NCI-H1436 (cell line): Measurements from ENCODE around the gene CRTC3.
"Not testable (repeated sequence)": the region's sequence is repeated elsewhere in the genome, so short reads cannot be mapped to it uniquely, and the experiment has no call there.

Source experiments
- DNase-seq: peaks from one replicate; lab custom pipeline; 2025; lab: John Stamatoyannopoulos, UW

CRTC3 gene

DNA sequence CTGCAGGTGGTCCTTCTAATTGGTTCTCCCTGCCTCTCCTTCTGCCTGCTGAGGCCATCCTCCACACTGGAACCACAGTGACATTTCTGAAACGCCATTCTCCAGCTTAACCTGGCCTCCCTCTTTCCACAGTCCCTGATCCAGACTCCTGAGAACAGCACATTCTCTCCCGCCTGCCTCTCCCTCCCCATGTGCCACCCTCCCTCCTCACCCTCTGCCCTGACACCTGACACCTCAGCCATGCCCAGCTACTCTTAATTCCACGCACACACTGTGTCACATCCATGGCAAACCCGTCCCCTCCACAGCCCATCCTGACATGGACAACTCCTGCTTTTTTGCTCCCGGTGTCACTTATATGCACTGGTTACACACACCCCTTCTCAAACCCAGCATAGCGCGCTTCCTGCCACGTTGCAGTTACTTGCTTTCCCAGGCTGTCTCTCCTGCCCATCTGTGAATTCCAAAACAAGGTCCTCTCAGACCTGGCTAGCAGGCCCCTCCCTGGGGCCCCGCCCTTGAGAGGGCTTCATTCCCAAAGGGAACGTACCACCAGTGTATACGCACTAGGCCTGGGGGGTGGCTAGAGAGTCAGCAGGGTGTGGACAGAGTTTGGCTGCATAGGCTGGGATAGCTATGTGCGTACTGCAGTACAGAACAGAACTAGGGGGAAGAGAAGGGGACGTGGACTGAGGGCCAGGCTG is 94.7 kb downstream of the CRTC3 start:
- DNase-seq: no peak

GRCh38 chr15:90625037-90625436 is 95.3 kb downstream of the CRTC3 start:
- no peak for DNase-seq

DNA sequence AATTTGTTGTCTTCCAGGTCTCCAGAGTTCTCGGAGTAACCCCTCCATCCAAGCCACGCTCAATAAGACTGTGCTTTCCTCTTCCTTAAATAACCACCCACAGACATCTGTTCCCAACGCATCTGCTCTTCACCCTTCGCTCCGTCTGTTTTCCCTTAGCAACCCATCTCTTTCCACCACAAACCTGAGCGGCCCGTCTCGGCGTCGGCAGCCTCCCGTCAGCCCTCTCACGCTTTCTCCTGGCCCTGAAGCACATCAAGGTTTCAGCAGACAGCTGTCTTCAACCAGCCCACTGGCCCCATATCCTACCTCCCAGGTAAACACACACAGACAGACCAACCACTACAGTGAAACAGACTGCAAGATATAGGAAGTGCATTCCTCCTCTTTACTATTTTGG is 99.5 kb downstream of the CRTC3 start:
- no peak for DNase-seq

DNA sequence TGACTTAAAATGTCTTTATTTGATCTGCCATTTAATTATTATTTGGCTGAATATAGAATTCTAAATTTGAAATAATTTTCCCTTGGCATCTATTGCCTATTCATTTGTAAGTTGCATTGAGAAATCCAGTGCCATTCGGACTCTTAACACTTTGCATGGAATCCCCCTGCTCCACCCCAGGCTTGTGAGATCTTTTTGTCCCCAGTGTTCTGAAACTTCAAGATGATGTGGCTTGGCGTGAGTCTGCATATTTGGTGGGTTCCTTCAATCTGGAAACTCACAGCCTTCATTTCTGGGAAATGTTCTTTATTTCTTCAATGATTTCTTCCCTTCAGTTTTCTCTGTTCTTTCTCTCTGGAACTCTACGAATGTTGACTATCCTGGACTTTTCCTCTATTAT is 103.6 kb downstream of the CRTC3 start:
- DNase-seq: no peak

- DNase-seq: not testable (repeated sequence)
Measured at GRCh38 chr15:90636993-90637392, 107.3 kb downstream of the CRTC3 start.

DNA sequence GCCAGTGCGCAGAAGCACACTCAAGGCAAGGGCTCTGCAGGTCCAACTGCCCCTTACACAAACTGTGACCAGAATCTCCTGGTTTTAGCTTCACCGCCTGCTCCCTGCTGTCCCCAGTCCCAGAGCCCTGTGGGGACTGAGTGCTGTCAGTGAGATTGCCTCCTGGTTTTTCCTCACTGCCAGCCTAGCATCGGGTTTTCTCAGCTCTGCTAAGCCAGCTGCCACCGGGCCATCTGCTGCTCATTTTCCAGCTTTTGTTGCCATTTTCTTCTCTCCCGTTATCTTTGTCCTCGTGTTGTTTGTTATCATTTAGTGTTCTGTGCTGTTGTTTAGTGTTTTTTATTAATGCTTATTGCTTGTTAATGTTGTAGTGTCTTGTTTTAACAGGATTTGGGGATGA is 108.0 kb downstream of the CRTC3 start:
- DNase-seq: no peak

DNA sequence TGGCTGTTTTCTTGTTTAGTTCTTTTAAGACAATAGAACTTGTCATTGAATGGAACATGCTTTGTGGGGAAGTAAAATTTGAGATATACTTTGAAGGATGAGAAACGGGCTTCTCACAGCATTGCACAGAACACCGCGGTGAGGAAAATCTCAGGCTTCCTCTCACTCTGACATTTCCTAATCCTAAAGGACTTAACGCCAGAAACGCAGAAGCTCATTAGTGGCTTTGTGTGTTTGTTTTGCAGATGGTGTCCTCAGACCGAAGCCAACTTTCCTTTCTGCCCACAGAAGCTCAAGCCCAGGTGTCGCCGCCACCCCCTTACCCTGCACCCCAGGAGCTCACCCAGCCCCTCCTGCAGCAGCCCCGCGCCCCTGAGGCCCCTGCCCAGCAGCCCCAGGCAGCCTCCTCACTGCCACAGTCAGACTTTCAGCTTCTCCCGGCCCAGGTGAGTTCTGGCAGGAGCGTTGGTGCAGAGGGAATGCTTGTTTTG is 108.5 kb downstream of the CRTC3 start:
- DNase-seq: no peak

- no peak for DNase-seq
Measured at GRCh38 chr15:90638963-90639362, 109.2 kb downstream of the CRTC3 start.

DNA sequence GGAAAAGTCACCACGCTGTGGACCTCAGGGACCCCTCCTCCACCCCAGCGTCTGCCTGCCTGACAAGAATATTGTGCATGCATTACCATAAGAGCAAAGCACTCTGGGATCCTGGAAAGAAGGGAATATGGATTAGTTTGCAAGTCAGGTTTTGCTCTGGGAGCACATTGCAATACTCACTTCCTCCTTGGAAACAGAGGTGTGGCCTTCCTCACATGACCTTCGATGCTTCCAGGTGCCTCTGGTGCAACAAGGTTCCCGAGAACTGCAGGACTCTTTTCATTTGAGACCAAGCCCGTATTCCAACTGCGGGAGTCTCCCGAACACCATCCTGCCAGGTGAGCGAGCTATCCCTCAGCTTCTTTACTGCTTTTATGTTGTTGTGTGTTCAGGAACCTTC is 111.1 kb downstream of the CRTC3 start:
- DNase-seq: no peak

GRCh38 chr15:90641581-90642463 is 112.1 kb downstream of the CRTC3 start:
- DNase-seq: no peak

DNA sequence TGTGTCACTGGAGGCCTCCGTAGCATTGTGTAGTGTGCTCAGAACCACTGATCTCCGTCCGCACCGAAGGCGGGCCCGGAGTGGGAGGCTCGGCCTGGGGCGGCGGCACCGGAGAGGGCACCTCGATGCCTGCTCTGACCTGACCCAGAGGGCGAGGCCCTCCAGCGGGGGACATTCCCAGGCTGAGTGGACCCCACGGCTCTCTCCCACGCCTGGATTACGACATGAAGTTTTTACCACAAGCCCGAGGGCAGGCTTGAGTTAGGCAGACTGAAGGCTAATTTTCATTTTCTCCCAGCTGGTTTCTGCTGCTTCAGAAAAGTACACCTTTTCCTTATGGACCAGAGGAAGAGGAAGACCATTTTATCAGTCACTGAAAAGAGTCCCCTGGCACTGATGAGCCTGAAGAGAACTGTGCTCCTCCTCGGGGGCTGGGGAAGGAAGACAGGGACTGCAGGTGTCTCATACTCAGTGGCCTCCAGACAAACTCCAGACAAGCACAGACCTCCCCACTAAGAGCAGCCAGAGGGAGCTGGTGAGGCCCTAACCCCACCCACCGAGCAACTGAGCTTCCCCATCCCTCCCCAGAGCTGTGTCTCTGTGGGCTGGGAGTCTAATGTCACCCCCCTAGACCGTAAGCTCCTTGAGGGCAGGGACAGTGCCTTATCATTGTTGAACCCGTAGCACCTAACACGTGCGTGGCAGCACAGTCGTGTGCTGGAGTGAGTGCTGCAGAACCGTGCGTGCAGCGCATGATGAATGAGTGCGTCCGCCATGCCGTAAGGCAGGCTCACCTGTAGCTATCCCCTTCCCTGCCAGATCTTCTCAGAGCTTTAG is 113.0 kb downstream of the CRTC3 start:
- DNase-seq: no peak

DNA sequence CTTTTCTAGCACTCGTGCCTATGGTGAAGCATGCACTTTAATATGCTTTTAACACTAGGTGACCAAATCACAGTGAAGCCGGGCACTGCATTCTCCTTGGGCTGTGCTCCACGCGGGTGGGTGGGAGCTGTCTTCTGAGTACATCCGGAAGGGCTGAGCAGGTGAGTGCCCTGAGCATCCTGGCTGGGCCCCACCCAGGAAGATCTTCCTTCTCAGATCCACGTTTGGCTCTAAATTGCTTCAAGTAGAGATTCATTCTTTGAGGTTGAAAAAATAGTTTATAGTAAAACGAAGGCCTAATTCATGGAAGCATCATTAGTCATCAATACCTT is 113.5 kb downstream of the CRTC3 start:
- no peak for DNase-seq

DNA sequence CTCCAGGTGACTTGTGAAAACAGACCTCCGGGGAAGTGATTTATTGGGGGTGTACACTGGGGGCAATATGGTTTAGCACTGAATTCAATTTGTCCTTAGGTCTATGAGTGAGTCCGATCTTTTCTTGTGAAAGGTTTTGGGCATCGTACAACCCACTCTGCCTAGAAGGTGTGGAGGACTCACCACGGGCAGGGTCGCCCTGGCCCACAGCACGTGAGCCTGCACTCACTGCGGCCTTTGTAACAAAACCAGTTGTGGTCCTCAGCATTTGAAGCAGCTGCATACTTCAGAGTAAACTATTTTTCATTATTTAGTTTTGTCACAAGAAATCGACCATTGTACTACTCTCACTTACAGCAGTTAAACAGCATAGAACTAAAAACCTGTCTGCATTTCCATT is 114.8 kb downstream of the CRTC3 start:
- no peak for DNase-seq

DNA sequence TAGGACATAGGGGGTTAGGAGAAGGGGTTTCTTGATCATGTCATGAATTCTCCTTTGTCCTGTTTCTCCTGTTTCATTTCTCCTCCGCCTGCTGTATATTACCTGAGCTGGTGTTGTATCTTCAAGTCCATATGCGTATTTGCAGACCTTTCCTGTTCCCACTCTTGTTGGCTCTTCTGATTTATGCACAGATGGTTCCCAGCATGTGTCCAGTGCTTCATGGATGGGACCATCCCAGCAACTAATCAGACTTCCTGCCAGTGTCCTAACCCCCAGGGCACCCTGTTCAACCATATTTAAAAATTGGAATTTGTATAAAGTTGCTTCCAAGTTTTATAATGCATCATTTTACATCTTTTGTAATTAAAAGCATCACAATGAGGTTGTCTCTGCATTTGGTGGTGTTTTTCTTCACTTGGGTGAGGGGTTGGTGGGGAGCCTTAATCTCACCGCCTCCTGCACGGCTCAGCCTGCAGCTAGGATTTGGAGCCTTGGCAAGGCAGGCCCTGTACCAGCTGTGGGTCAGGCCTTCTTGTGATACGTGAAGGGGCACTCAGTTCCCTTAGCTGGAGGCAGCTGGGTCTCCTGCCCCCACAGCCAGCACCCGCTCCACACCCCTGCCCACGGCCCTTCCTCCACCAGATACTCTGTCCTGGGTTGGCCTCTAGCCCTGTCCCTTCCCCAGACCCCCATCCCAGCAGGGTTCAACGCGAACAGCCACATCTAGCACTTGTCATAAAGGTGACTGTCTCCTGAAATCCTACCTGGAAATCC is 115.4 kb downstream of the CRTC3 start:
- no peak for DNase-seq

GRCh38 chr15:90645873-90646575 is 116.3 kb downstream of the CRTC3 start:
- DNase-seq: no peak

- no peak for DNase-seq
Measured at GRCh38 chr15:90646662-90647305, 117.1 kb downstream of the CRTC3 start.

DNA sequence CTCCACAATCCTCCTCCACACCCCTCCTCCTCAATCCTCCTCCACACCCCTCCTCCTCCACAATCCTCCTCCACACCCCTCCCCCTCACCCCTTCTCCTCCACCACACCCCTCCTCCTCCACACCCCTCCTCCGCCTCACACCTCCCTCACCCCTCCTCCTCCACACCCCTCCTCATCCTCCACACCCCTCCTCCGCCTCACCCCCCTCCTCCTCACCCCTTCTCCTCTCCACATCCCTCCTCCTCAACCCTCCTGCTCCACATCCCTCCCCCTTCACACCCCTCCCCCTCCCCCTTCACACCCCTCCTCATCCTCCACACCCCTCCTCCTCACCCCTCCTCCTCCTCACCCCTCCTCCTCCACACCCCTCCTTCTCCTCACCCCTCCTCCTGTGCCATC is 117.6 kb downstream of the CRTC3 start:
- DNase-seq: no peak

- peak; percentile 69 for DNase-seq
Measured at GRCh38 chr15:90648137-90649070, 118.7 kb downstream of the CRTC3 start.
